Cardiac muscle cell (in vitro differentiated cells and primary cell): ENCODE data around the gene GEMIN2. TPM values are rescaled to one million over a fixed set of nuclear protein-coding genes. Genes with fewer than 3 reads are reported as not detected.
"Not testable (repeated sequence)": the region's sequence is repeated elsewhere in the genome, so short reads cannot be mapped to it uniquely, and the experiment has no call there.

Experiments
- DNase-seq, 2 donors: peaks; one replicate each; pipeline versions ENCODE4 v3.0.0 to v3.0.0-alpha.2; 2010 to 2017; ENCODE audit warnings: low read depth in 1 of 2, low spot score in 1 of 2
- H3K27ac ChIP-seq: fragments of 200-600 bp; sonication (generic); 2 replicates; pipeline ENCODE4 v1.5.1; 2016
- H3K27me3 ChIP-seq: fragments of 200-600 bp; sonication (generic); 2 replicates; pipeline ENCODE4 v1.6.0; 2016; ENCODE audit warnings: control low read depth
- H3K36me3 ChIP-seq: fragments of 200-600 bp; sonication (generic); 2 replicates; pipeline ENCODE4 v1.5.1; 2016; ENCODE audit warnings: control low read depth
- H3K4me1 ChIP-seq: fragments of 200-600 bp; sonication (generic); 2 replicates; pipeline ENCODE4 v1.8.1; 2017; ENCODE audit warnings: low read depth, mild to moderate bottlenecking, mixed run types
- H3K4me3 ChIP-seq: fragments of 200-600 bp; sonication (generic); 2 replicates; pipeline ENCODE4 v1.5.1; 2016; ENCODE audit warnings: mild to moderate bottlenecking
- H3K9me3 ChIP-seq: fragments of 200-600 bp; sonication (generic); 2 replicates; pipeline ENCODE4 v1.5.1; 2017; ENCODE audit warnings: low read depth, mild to moderate bottlenecking, control low read depth
- CTCF ChIP-seq: IDR thresholded peaks from 2 replicates; pipeline ENCODE4 v1.5.1; 2012; ENCODE audit warnings: low read depth, mild to moderate bottlenecking, low read length
- polyA plus RNA-seq: library from polyadenylated mRNA; unstranded; fragments of >200 nt; fragmentation: Nextera tagmentation; extraction: Ambion mirVana; gene quantifications from 2 replicates; pipeline ENCODE4 v1.2.1, GENCODE V29; 2016
- total RNA-seq: library from RNA; depleted of rRNA; stranded (reverse); fragments of >200 nt; gene quantifications from 2 replicates; pipeline ENCODE4 v1.2.3, GENCODE V29; 2016

GEMIN2 gene
- 26.0 and 34.4 TPM in 2 replicates for total RNA-seq
- polyA plus RNA-seq: 27.0 and 32.4 TPM in 2 replicates

GRCh38 chr14:39114073-39114838 is at the start of gene GEMIN2:
Gene GEMIN2 (plus strand): TSS chr14:39114323. CDS start chr14:39114339, 16 bp downstream.
- TF ChIP-seq CTCF: no peak
- H3K27ac ChIP-seq: peak within 1 kb of the TSS; percentile 55
- peak; percentile 94 to 97 for DNase-seq
- peaks cover 7% of the 10 kb centered on the region for H3K4me1 ChIP-seq
- H3K9me3 ChIP-seq: no peaks in the 10 kb centered on the region
- peak within 1 kb of the TSS; percentile 75 for H3K4me3 ChIP-seq
- H3K36me3 ChIP-seq: peaks cover 10% of the 10 kb centered on the region
- no peaks in the 10 kb centered on the region for H3K27me3 ChIP-seq

- DNase-seq, H3K4me1 ChIP-seq, H3K27ac ChIP-seq, H3K27me3 ChIP-seq, H3K4me3 ChIP-seq, H3K9me3 ChIP-seq: not testable (repeated sequence)
- peaks cover 35% of the 10 kb centered on the region for H3K36me3 ChIP-seq
Observed at GRCh38 chr14:39069169-39069805, 44.8 kb upstream of the GEMIN2 start.

GRCh38 chr14:39069923-39070322 is 44.2 kb upstream of the GEMIN2 start:
- no peak for DNase-seq
- H3K4me3 ChIP-seq: no peak overlapping the region
- H3K9me3 ChIP-seq: no peaks in the 10 kb centered on the region
- H3K4me1 ChIP-seq: no peaks in the 10 kb centered on the region
- TF ChIP-seq CTCF: no peak
- H3K27ac ChIP-seq: no peak overlapping the region
- H3K36me3 ChIP-seq: peaks cover 35% of the 10 kb centered on the region
- no peaks in the 10 kb centered on the region for H3K27me3 ChIP-seq

DNA sequence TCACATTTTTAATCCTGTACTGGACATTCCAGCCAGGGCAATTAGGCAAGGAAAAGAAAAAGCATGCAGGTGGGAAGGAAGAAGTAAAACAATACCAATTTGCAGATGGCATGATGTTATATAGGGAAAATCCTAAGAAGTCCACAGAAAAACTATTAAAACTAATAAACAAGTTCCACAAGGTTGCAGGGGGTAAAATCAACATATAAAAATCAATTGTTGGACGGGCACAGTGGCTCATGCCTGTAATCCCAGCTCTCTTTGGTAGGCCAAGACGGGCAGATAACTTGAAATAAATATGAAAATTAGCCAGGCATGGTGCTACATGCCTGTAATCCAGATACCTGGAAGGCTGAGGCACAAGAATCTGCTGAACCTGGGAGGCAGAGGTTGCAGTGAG is 43.0 kb upstream of the GEMIN2 start:
- TF ChIP-seq CTCF: no peak
- Histone ChIP-seq H3K27me3 (no peaks in the 10 kb centered on the region), H3K36me3 (peaks cover 42% of the 10 kb centered on the region), H3K4me1 (no peaks in the 10 kb centered on the region), H3K27ac (no peak overlapping the region), H3K9me3 (no peaks in the 10 kb centered on the region), H3K4me3 (no peak overlapping the region)
- no peak for DNase-seq

DNA sequence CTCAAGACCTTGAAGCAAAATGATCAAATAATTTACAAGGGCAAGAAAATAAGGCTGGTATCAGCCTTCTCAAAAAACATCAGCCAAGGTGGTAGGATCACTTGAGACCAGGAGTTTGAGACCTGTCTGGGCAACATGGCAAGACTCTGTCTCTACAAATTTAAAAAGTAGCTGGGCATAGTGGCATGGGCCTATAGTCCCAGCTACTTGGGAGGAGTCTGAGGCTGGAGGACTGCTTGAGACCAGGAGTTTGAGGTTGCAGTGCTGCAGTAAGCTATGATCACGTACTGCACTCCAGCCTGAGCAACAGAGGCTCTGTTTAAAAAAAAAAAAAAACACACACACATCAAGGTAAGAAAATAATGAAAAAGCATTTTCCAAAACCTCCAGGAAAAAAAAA is 33.2 kb upstream of the GEMIN2 start:
- H3K4me3 ChIP-seq: no peak overlapping the region
- no peak for TF ChIP-seq CTCF
- H3K9me3 ChIP-seq: no peaks in the 10 kb centered on the region
- no peak for DNase-seq
- peaks cover 41% of the 10 kb centered on the region for H3K36me3 ChIP-seq
- H3K27ac ChIP-seq: no peak overlapping the region
- H3K27me3 ChIP-seq: no peaks in the 10 kb centered on the region
- no peaks in the 10 kb centered on the region for H3K4me1 ChIP-seq

- H3K27me3 ChIP-seq: no peaks in the 10 kb centered on the region
- no peak for TF ChIP-seq CTCF
- H3K4me1 ChIP-seq: no peaks in the 10 kb centered on the region
- no peak overlapping the region for H3K4me3 ChIP-seq
- H3K27ac ChIP-seq: no peak overlapping the region
- no peak for DNase-seq
- H3K9me3 ChIP-seq: no peaks in the 10 kb centered on the region
- peaks cover 55% of the 10 kb centered on the region for H3K36me3 ChIP-seq
Observed at GRCh38 chr14:39083127-39083526, 31.0 kb upstream of the GEMIN2 start.
